Stimulated activated CD4-positive, alpha-beta T cell treated with anti-CD3 and anti-CD28 coated beads, Interleukin-2, amount 100 ng/mL, for 48 hours (primary cell): ENCODE measurements around the gene CCNB1IP1.
A peak's percentile ranks its signal among the peaks of the same experiment; 100 is the strongest.
"Not testable (repeated sequence)": the region's sequence is repeated elsewhere in the genome, so short reads cannot be mapped to it uniquely, and the experiment has no call there.

Source experiments
- DNase-seq, 2 donors: peaks; one replicate each; pipeline ENCODE4 v3.0.0-alpha.2; 2020

CCNB1IP1 gene

GRCh38 chr14:20331053-20331613 lies 1.9 kb downstream of the CCNB1IP1 start:
- DNase-seq, result no peak

- DNase-seq, result no peak
These were observed 3.7 kb downstream of the CCNB1IP1 start for GRCh38 chr14:20329355-20329754.

GRCh38 chr14:20328705-20329104 lies 4.4 kb downstream of the CCNB1IP1 start:
- no peak for DNase-seq

- peak in 1 of 2 donors; percentile 30 for DNase-seq
These were observed 5.8 kb downstream of the CCNB1IP1 start for GRCh38 chr14:20327005-20327869.

GRCh38 chr14:20317720-20318119 lies 15.4 kb downstream of the CCNB1IP1 start:
- DNase-seq, result no peak

GRCh38 chr14:20314026-20314425 lies 19.1 kb downstream of the CCNB1IP1 start:
- DNase-seq, result no peak

- no peak for DNase-seq
These were observed 27.0 kb downstream of the CCNB1IP1 start for GRCh38 chr14:20306079-20306423.

GRCh38 chr14:20305265-20306078 lies 27.6 kb downstream of the CCNB1IP1 start, which contains the start of gene TTC5:
Gene TTC5 (minus strand): TSS chr14:20305951. CDS start chr14:20305937, 14 bp downstream.
- peak; percentile 87 to 92 for DNase-seq

GRCh38 chr14:20302042-20302755 lies 30.9 kb downstream of the CCNB1IP1 start:
- no peak for DNase-seq

GRCh38 chr14:20295067-20295466 lies 38.0 kb downstream of the CCNB1IP1 start:
- DNase-seq, result no peak

GRCh38 chr14:20294636-20295035 lies 38.4 kb downstream of the CCNB1IP1 start:
- DNase-seq, result no peak

GRCh38 chr14:20281998-20282397 lies 51.1 kb downstream of the CCNB1IP1 start:
- not testable (repeated sequence) for DNase-seq

GRCh38 chr14:20280265-20280664 lies 52.8 kb downstream of the CCNB1IP1 start:
- not testable (repeated sequence) for DNase-seq

GRCh38 chr14:20278414-20278813 lies 54.7 kb downstream of the CCNB1IP1 start:
- no peak for DNase-seq

- no peak for DNase-seq
These were observed 55.7 kb downstream of the CCNB1IP1 start for GRCh38 chr14:20277409-20277808.

- DNase-seq, result no peak
These were observed 59.0 kb downstream of the CCNB1IP1 start for GRCh38 chr14:20274062-20274461.

GRCh38 chr14:20264361-20264760 lies 68.7 kb downstream of the CCNB1IP1 start:
- DNase-seq, result not testable (repeated sequence)

GRCh38 chr14:20262642-20263128 lies 70.4 kb downstream of the CCNB1IP1 start:
- DNase-seq, result no peak
